ENCODE data around the gene IQCH. TPM values are rescaled to one million over a fixed set of nuclear protein-coding genes. Genes with fewer than 3 reads are reported as not detected.
"Not testable (repeated sequence)": the region's sequence is repeated elsewhere in the genome, so short reads cannot be mapped to it uniquely, and the experiment has no call there.

The IQCH gene
- total and polyA plus RNA-seq, 10 donors = 0.12 to 2.3 (median 1.3) TPM

DNA sequence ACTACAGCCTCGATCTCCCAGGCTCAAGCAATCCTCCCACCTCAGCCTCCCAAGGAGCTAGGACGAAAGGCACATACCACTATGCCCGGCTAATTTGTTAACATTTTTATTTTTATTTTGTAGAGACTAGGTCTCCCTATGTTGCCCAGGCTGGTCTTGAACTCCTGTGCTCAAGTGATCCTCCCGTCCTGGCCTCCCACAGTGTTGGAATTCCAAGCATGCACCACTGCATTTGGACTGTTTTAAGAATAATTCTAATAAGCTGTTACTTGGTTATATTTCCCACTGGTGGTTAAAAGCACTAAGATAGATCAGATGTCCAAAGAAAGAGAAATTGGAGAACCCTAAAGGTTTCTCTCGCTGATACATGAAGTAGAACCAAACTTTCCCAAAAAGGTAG lies 3.3 kb upstream of the IQCH start:
- H3K9me3 ChIP-seq = peaks cover 0 to 11% (median 7%) of the 10 kb centered on the region in 8 donors
- DNase-seq = no peak
- peaks cover 0 to 11% (median 2%) of the 10 kb centered on the region in 6 donors for H3K36me3 ChIP-seq
- no peak overlapping the region for H3K4me3 ChIP-seq
- H3K4me1 ChIP-seq = peaks cover 13 to 67% (median 30%) of the 10 kb centered on the region in 6 donors
- TF ChIP-seq POLR2AphosphoS5 (IDR thresholded peaks at IDR 0.05) = no peak
- TF ChIP-seq, protein P1, sequence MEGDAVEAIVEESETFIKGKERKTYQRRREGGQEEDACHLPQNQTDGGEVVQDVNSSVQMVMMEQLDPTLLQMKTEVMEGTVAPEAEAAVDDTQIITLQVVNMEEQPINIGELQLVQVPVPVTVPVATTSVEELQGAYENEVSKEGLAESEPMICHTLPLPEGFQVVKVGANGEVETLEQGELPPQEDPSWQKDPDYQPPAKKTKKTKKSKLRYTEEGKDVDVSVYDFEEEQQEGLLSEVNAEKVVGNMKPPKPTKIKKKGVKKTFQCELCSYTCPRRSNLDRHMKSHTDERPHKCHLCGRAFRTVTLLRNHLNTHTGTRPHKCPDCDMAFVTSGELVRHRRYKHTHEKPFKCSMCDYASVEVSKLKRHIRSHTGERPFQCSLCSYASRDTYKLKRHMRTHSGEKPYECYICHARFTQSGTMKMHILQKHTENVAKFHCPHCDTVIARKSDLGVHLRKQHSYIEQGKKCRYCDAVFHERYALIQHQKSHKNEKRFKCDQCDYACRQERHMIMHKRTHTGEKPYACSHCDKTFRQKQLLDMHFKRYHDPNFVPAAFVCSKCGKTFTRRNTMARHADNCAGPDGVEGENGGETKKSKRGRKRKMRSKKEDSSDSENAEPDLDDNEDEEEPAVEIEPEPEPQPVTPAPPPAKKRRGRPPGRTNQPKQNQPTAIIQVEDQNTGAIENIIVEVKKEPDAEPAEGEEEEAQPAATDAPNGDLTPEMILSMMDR (IDR thresholded peaks at IDR 0.05 in 8 of 11, conservative IDR thresholded peaks at IDR 0.05 in 3 of 11) = no peak
- no peak for TF ChIP-seq POLR2A (IDR thresholded peaks at IDR 0.05)
- 93 to 96% (median 95%) methylated on average over 5 of the region's 5 CpGs for WGBS, 5 donors
- intact Hi-C loops (cut with DNase I; ENCODE audit: low total_unique reads) = no loop called here
- no peak overlapping the region for H3K27ac ChIP-seq
- no peaks in the 10 kb centered on the region for H3K27me3 ChIP-seq (replicated peaks in 1 of 7)

DNA sequence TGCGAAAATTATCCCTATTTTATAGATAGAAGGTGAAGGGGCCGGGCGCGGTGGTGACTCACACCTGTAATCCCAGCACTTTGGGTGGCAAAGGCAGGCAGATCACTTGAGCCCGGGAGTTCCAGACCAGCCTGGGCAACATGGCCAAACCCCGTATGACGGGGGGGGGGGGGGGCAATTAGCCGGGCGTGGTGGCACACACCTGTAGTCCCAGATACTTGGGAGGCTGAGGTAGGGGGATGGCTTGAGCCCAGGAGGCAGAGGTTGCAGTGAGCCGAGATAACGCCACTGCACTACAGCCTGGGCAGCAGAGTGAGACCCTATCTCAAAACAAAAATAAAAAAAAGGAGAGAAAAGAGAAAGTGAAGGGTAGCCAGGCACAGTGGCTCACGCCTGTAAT lies 1.5 kb upstream of the IQCH start:
- no peak for TF ChIP-seq POLR2A (IDR thresholded peaks at IDR 0.05)
- TF ChIP-seq, protein P1 (IDR thresholded peaks at IDR 0.05 in 8 of 11, conservative IDR thresholded peaks at IDR 0.05 in 3 of 11) = no peak
- TF ChIP-seq POLR2AphosphoS5 (IDR thresholded peaks at IDR 0.05) = no peak
- H3K4me1 ChIP-seq = peaks cover 13 to 65% (median 30%) of the 10 kb centered on the region in 6 donors
- WGBS, 5 donors = 86 to 94% (median 92%) methylated on average over 11 to 12 of the region's 12 CpGs
- H3K36me3 ChIP-seq = no peaks in the 10 kb centered on the region
- H3K9me3 ChIP-seq = no peaks in the 10 kb centered on the region
- H3K4me3 ChIP-seq = peak overlapping the region in 6 of 8 donors; percentile 70 to 89 (median 86)
- no peak overlapping the region for H3K27ac ChIP-seq
- intact Hi-C loops (cut with DNase I; ENCODE audit: low total_unique reads) = no loop called here
- H3K27me3 ChIP-seq (replicated peaks in 1 of 7) = no peaks in the 10 kb centered on the region
- no peak for DNase-seq

DNA sequence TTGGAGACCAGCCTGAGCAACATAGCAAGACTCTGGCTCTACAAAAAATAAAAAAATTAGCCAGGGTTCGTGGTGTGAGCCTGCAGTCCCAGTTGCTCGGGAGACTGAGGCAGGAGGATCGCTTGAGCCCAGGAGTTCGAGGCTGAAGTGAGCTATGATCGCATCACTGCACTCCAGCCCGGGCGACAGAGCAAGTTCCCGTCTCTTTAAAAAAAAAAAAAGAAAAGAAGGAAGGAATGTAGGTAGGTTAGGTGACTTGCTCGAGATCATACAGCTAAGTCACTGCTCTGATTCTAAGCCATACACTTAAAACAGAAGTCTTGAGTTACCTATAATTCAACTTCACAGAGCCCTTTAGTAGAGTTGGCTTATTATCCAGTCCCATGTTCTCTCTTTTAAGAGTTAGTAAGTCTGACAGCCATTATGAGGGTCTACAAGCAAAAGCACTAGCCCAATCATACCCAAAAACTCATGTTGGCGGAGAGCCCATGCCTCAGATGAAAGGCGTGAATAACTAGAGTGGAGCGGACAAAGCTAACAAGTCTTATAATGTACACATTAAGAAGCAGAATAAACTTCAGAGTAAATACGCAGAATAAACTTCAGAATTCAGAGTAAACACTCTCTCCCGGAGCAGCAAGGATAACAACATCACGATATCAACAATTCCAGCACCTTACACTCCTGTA lies 893 bp upstream of the IQCH start:
- Histone ChIP-seq H3K27me3 (replicated peaks in 1 of 7) (no peaks in the 10 kb centered on the region), H3K27ac (peak overlapping the region; percentile 47 to 91 (median 85)), H3K4me1 (peaks cover 13 to 59% (median 30%) of the 10 kb centered on the region in 6 donors), H3K36me3 (no peaks in the 10 kb centered on the region), H3K4me3 (peak overlapping the region; percentile 65 to 98 (median 86)), H3K9me3 (no peaks in the 10 kb centered on the region)
- intact Hi-C loops (cut with DNase I; ENCODE audit: low total_unique reads) = no loop called here
- no peak for TF ChIP-seq POLR2AphosphoS5 (IDR thresholded peaks at IDR 0.05)
- TF ChIP-seq POLR2A (IDR thresholded peaks at IDR 0.05) = no peak
- TF ChIP-seq, protein P1 (IDR thresholded peaks at IDR 0.05 in 8 of 11, conservative IDR thresholded peaks at IDR 0.05 in 3 of 11) = no peak
- WGBS, 5 donors = 36 to 39% (median 37%) methylated on average over 15 of the region's 15 CpGs
- DNase-seq = no peak

DNA sequence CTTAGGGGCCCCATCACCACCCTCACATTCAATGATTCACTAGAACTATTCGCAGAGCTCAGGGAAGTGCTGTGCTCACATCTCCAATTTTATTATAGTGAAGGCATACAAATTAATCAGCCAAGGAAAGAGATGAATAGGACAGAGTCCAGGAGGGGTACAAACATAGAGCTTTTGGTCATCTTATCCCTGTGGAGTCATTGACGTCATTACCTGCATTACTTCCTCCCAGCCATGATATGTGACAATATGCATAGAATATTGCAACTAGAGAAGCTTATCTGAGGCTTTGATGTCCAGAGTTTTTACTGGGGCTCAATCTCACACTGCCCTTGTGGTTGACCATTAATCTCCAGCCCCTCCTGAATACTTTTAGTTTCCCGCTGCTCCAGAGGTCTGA lies 1.5 kb downstream of the IQCH start:
- intact Hi-C loops (cut with DNase I; ENCODE audit: low total_unique reads) = no loop called here
- Histone ChIP-seq H3K4me3 (no peak overlapping the region), H3K9me3 (no peaks in the 10 kb centered on the region), H3K27ac (no peak overlapping the region), H3K27me3 (replicated peaks in 1 of 7) (no peaks in the 10 kb centered on the region), H3K4me1 (peaks cover 13 to 38% (median 30%) of the 10 kb centered on the region in 6 donors), H3K36me3 (no peaks in the 10 kb centered on the region)
- 79 to 85% (median 83%) methylated on average over 3 of the region's 3 CpGs for WGBS, 5 donors
- TF ChIP-seq, protein P1 (IDR thresholded peaks at IDR 0.05 in 8 of 11, conservative IDR thresholded peaks at IDR 0.05 in 3 of 11) = no peak
- TF ChIP-seq POLR2AphosphoS5 (IDR thresholded peaks at IDR 0.05) (no peak), POLR2A (IDR thresholded peaks at IDR 0.05) (no peak)
- no peak for DNase-seq

DNA sequence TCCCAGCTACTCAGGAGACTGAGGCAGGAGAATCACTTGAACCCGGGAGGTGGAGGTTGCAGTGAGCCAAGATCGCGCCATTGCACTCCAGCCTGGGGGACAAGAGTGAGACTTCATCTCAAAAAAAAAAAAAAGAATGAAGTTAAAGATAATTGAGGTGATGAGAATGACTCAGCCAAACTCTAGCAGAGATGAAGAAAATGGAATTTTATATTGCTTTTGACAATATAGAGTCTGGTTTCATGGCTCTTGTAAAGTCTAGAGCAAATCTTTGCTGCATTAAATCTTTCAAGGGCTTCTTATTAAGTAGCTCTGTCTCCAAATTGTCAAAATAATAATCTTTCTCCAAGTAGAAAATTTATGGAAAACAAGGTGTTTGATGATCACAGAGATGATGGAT lies 3.8 kb downstream of the IQCH start:
- peaks cover 3 to 17% (median 14%) of the 10 kb centered on the region in 6 donors for H3K4me1 ChIP-seq
- DNase-seq; H3K27me3 ChIP-seq (replicated peaks in 1 of 7); H3K4me3 ChIP-seq; intact Hi-C loops (cut with DNase I; ENCODE audit: low total_unique reads); H3K36me3 ChIP-seq; H3K27ac ChIP-seq; H3K9me3 ChIP-seq: not testable (repeated sequence)
- 94 to 100% (median 97%) methylated on average over 3 of the region's 3 CpGs for WGBS, 5 donors
